GM19397 (cell line): Measurements from ENCODE around the gene AKAP1.

Experiments used
- ATAC-seq: cut with Tn5 transposase; IDR thresholded peaks from one replicate; pipeline ENCODE4 v1.9.1; 2021; ENCODE audit warnings: mild to moderate bottlenecking, moderate library complexity; ENCODE audit not compliant: unreplicated experiment

AKAP1 gene

DNA sequence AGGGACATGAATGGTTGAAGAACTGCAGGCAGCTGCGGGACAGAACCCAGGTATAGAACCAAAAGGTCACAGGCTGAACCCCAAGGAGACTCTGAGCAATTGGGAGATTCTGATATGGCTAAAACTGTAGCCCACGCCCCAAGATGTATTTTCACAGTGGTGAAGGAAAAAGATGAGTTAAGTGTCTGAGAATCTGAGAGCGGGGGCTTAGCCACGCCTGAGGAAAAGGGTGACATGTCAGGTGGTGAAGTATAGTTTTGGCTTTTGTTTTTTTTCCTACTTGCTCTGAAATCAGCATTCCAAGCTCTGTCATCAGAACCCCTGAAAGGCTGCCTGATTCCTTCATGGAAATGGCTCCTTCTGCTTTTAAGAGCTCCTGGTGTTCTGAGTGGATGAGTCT, 73.3 kb downstream of the AKAP1 start:
- ATAC-seq: no peak

- no peak for ATAC-seq
These were observed 73.7 kb downstream of the AKAP1 start for GRCh38 chr17:57158795-57159194.

- ATAC-seq: no peak
These were observed 75.6 kb downstream of the AKAP1 start for GRCh38 chr17:57160624-57161023.

DNA sequence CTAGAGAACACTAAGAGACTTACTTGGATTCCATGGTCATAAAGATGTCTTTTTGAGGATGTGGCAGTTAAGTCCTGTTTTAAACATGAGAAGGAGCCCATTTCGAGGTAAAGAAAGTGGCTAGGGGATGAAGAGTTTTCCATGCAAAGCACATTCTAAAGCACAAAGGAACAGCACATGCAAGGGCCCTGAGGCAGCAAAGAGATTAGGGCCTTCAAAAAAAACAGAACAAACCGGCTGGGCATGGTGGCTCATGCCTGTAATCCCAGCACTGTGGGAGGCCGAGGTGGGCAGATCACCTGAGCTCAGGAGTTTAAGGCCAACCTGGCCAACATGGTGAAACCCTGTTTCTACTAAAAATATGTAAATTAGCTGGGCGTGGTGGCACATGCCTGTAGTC, 79.8 kb downstream of the AKAP1 start:
- no peak for ATAC-seq

DNA sequence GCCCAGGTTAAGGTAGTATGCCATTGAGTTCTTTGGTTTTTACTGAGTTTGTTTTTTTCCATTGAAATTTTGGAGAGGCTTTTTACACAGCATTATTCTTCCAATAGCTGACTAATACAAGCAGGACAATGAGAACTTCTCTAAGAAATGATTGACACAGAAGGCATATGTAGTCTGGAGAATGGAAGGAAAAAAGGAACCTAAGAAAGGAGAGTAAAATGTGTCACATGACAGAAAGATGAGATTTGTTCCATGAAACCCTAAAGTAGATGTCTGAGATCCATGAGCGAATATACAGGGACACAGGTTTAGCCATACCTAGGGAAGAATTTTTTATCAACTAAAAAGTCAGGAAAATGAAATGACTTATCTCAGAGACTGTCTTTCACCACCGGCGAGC, 80.7 kb downstream of the AKAP1 start:
- ATAC-seq: no peak

GRCh38 chr17:57166803-57167202, 81.8 kb downstream of the AKAP1 start:
- ATAC-seq: no peak

DNA sequence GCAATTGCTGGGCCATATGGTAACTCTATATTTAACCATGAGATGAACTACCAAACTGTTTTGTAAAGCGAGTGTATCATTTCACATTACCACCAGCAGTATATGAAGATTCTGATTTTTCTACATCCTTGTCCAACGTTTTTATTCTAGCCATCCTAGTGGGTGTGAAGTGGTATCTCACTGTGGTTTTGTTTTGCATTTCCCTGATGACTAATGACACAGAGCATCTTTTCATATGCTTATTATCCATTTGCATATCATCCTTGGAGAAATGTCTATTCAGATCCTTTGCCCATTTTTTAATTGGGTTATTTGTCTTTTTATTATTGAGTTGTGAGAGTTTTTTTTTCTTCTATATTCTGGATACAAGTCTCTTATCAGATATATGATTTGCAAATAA, 83.6 kb downstream of the AKAP1 start:
- no peak for ATAC-seq

- no peak for ATAC-seq
These were observed 85.8 kb downstream of the AKAP1 start for GRCh38 chr17:57170866-57171265.
